ENCODE measurements around the gene LYZL4. TPM values are rescaled to one million over a fixed set of nuclear protein-coding genes. Genes with fewer than 3 reads are reported as not detected.

The LYZL4 gene
- polyA plus RNA-seq, 1 of the 3 experiments (the other 2 are of a cell fraction), result not detected

GRCh38 chr3:42405857-42406256, 4.6 kb downstream of the LYZL4 start (continued):
- TF ChIP-seq EP300 (IDR thresholded peaks at IDR 0.05; ENCODE audit: borderline replicate concordance in 1 of 2, low read depth in 1 of 2, low read length in 1 of 2) (no peak), FOSL2 (IDR thresholded peaks at IDR 0.05; ENCODE audit: borderline replicate concordance, low read depth) (no peak), GABPA (IDR thresholded peaks at IDR 0.05; ENCODE audit: low read depth) (no peak), JUND (IDR thresholded peaks at IDR 0.05) (no peak), RAD21 (IDR thresholded peaks at IDR 0.05; ENCODE audit: low read length) (no peak), POLR2AphosphoS5 (IDR thresholded peaks at IDR 0.05; ENCODE audit: low read depth, low read length) (no peak), RFX5 (IDR thresholded peaks at IDR 0.05; ENCODE audit: low read length) (no peak)
- TF ChIP-seq, protein P1, sequence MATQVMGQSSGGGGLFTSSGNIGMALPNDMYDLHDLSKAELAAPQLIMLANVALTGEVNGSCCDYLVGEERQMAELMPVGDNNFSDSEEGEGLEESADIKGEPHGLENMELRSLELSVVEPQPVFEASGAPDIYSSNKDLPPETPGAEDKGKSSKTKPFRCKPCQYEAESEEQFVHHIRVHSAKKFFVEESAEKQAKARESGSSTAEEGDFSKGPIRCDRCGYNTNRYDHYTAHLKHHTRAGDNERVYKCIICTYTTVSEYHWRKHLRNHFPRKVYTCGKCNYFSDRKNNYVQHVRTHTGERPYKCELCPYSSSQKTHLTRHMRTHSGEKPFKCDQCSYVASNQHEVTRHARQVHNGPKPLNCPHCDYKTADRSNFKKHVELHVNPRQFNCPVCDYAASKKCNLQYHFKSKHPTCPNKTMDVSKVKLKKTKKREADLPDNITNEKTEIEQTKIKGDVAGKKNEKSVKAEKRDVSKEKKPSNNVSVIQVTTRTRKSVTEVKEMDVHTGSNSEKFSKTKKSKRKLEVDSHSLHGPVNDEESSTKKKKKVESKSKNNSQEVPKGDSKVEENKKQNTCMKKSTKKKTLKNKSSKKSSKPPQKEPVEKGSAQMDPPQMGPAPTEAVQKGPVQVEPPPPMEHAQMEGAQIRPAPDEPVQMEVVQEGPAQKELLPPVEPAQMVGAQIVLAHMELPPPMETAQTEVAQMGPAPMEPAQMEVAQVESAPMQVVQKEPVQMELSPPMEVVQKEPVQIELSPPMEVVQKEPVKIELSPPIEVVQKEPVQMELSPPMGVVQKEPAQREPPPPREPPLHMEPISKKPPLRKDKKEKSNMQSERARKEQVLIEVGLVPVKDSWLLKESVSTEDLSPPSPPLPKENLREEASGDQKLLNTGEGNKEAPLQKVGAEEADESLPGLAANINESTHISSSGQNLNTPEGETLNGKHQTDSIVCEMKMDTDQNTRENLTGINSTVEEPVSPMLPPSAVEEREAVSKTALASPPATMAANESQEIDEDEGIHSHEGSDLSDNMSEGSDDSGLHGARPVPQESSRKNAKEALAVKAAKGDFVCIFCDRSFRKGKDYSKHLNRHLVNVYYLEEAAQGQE (IDR thresholded peaks at IDR 0.05; ENCODE audit: low read depth, low read length), result no peak

- H3K4me2 ChIP-seq, result no peak overlapping the region
- WGBS (ENCODE audit: low lambda C conversion rate), result 42% methylated on average over 3 of the region's 3 CpGs
- no peaks in the 10 kb centered on the region; a peak in 1 of 4 replicates for H3K4me1 ChIP-seq (ENCODE audit: control insufficient read depth in 1 of 2, insufficient read depth in 2 of 2, low read depth in 1 of 2, low read length in 1 of 2)
- no peaks in the 10 kb centered on the region for H3K9me3 ChIP-seq
- CTCF ChIA-PET, result interaction anchor here (1.6 kb wide), 1 partner anchor 156 kb away, joined by 4 read pairs; no protein-coding TSS in a partner anchor
- H2AFZ ChIP-seq (ENCODE audit: low read depth), result no peak overlapping the region
- H3K9ac ChIP-seq, result no peak overlapping the region
- no peaks in the 10 kb centered on the region for H4K20me1 ChIP-seq (ENCODE audit: insufficient read depth)
- no peaks in the 10 kb centered on the region for H3F3A ChIP-seq (replicated peaks; ENCODE audit: insufficient read depth)
- no peak overlapping the region for H3K4me3 ChIP-seq (ENCODE audit: low read depth in 2 of 2, low read length in 1 of 2)
- no peak overlapping the region for H3K27ac ChIP-seq (ENCODE audit: low read depth in 2 of 2, low read length in 1 of 2)
- POLR2A ChIA-PET, result no interaction called here
- H3K36me3 ChIP-seq (replicated peaks in 1 of 2; ENCODE audit: control insufficient read depth in 1 of 2, insufficient read depth in 2 of 2, low read length in 1 of 2), result no peaks in the 10 kb centered on the region
- DNase-seq, result no peak
- H3K27me3 ChIP-seq (ENCODE audit: insufficient read depth), result no peaks in the 10 kb centered on the region
- no peaks in the 10 kb centered on the region for H3K79me2 ChIP-seq (ENCODE audit: insufficient read depth)
- H3K9me2 ChIP-seq, result no peaks in the 10 kb centered on the region
- TF ChIP-seq TCF12 (IDR thresholded peaks at IDR 0.05) (no peak), MEF2A (IDR thresholded peaks at IDR 0.05; ENCODE audit: borderline replicate concordance, low read depth) (no peak), FOSL2 (IDR thresholded peaks at IDR 0.05; ENCODE audit: borderline replicate concordance, low read depth) (no peak), MXI1 (IDR thresholded peaks at IDR 0.05; ENCODE audit: low read depth, low read length) (no peak), GABPA (IDR thresholded peaks at IDR 0.05; ENCODE audit: low read depth) (no peak), RXRA (IDR thresholded peaks at IDR 0.05; ENCODE audit: borderline replicate concordance, low read depth) (no peak), SMC3 (IDR thresholded peaks at IDR 0.05; ENCODE audit: low read depth, low read length) (no peak), EZH2phosphoT487 (IDR thresholded peaks at IDR 0.05; ENCODE audit: borderline replicate concordance, low read depth) (no peak), SIN3A (IDR thresholded peaks at IDR 0.05; ENCODE audit: borderline replicate concordance, low read depth, low read length) (no peak), USF1 (IDR thresholded peaks at IDR 0.05; ENCODE audit: borderline replicate concordance, low read depth) (no peak), NFIC (IDR thresholded peaks at IDR 0.05; ENCODE audit: borderline replicate concordance) (no peak), RAD21 (IDR thresholded peaks at IDR 0.05; ENCODE audit: low read length) (no peak), RCOR1 (IDR thresholded peaks at IDR 0.05; ENCODE audit: low read length) (no peak), MAX (IDR thresholded peaks at IDR 0.05; ENCODE audit: low read depth) (no peak), CTCF (IDR thresholded peaks at IDR 0.05) (no peak)
- TF ChIP-seq, protein P2, sequence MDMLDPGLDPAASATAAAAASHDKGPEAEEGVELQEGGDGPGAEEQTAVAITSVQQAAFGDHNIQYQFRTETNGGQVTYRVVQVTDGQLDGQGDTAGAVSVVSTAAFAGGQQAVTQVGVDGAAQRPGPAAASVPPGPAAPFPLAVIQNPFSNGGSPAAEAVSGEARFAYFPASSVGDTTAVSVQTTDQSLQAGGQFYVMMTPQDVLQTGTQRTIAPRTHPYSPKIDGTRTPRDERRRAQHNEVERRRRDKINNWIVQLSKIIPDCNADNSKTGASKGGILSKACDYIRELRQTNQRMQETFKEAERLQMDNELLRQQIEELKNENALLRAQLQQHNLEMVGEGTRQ (IDR thresholded peaks at IDR 0.05; ENCODE audit: borderline replicate concordance, low read depth, low read length), result no peak
- TF ChIP-seq, protein P3, sequence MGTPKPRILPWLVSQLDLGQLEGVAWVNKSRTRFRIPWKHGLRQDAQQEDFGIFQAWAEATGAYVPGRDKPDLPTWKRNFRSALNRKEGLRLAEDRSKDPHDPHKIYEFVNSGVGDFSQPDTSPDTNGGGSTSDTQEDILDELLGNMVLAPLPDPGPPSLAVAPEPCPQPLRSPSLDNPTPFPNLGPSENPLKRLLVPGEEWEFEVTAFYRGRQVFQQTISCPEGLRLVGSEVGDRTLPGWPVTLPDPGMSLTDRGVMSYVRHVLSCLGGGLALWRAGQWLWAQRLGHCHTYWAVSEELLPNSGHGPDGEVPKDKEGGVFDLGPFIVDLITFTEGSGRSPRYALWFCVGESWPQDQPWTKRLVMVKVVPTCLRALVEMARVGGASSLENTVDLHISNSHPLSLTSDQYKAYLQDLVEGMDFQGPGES (IDR thresholded peaks at IDR 0.05; ENCODE audit: low read depth, low read length), result no peak
- TF ChIP-seq, protein P4, sequence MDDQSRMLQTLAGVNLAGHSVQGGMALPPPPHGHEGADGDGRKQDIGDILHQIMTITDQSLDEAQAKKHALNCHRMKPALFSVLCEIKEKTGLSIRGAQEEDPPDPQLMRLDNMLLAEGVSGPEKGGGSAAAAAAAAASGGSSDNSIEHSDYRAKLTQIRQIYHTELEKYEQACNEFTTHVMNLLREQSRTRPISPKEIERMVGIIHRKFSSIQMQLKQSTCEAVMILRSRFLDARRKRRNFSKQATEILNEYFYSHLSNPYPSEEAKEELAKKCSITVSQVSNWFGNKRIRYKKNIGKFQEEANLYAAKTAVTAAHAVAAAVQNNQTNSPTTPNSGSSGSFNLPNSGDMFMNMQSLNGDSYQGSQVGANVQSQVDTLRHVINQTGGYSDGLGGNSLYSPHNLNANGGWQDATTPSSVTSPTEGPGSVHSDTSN (IDR thresholded peaks at IDR 0.05), result no peak
Measured at GRCh38 chr3:42403737-42404136, 6.7 kb downstream of the LYZL4 start.
